ENCODE data around the gene NEGR1.
"Not testable (repeated sequence)": the region's sequence is repeated elsewhere in the genome, so short reads cannot be mapped to it uniquely, and the experiment has no call there.

NEGR1 gene

DNA sequence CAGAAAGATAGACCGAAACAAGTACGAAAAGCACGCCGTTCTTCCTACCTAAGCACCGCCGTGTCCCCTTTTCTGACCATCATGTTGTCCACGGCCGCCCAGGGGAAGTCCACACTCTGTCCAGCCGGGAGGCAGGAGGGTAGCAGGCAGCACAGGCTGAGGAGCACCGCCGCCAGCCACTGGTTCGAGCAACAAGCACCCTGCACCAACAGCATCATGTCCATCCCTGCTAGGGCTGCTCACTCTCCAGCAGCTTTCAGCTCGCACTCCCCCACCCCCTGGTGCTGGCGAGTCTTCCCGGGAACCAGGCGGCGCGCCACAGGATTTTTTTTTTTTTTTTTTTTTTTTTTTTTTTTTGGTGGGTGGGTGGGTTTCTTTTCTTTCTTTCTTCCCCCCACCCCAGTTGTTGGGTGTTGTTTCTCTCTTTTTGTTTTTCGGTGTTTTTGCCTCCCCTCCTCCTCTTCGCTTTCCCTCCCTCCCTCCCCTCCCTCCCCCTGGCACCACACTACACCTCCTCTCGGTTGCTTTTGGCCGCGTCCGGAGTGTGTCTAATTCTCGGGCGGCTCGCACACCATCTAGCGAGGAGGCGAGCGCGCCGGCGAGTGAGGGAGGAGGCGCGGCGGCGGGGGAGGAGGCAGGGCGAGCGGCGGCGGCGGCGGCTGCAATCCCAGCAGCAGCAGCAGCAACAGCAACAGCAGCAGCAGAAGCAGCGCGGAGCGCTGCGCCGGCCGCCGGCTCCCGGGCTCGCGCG, at the start of gene NEGR1:
NEGR1 (minus strand) TSS at position 269 of the 751 bp plus-strand sequence.
- DNase-seq: peak; percentile 75

- DNase-seq: no peak
These were observed 44.2 kb upstream of the NEGR1 start for GRCh38 chr1:72326494-72326893.

DNA sequence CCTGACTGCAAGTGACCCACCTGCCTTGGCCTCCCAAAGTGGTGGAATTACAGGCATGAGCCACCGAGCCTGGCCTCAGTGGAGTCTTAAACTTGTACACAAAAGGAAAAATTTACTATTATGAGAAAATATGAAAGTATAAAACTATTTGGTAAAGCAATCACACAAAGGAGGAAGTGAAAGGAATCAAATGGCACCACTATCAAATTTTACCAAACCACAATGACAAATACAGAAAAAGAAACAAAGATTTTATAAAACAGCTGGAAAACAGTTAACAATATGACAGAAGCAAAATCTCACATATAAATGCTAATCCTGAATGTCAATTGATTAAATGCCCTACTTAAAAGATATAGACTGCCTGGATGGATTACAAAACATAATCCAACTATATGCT, 42.1 kb upstream of the NEGR1 start:
- no peak for DNase-seq

GRCh38 chr1:72322910-72323309, 40.6 kb upstream of the NEGR1 start:
- DNase-seq: no peak

DNA sequence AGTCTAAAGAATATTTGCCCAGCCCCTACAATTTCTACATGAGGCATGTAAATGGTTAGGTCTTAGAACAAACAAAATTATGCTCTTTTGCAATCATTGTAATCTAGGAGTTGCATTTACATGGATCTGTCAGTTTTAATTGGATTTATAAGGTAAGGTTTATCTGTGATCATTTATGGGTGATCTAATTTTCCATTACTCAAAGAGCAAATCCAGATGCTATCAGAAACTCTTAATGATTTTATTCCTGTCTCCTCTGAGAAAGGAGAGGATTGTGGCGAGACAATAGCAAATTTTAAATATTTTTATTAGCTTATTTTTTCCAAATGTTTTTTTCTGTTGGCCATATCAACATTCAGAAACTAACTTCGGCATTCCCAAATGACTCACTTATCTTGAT, 14.2 kb upstream of the NEGR1 start:
- DNase-seq: no peak

- DNase-seq: peak; percentile 12 to 20
These were observed 6.5 kb upstream of the NEGR1 start for GRCh38 chr1:72288886-72289285.

GRCh38 chr1:72286401-72286800, 4.1 kb upstream of the NEGR1 start:
- no peak for DNase-seq

DNA sequence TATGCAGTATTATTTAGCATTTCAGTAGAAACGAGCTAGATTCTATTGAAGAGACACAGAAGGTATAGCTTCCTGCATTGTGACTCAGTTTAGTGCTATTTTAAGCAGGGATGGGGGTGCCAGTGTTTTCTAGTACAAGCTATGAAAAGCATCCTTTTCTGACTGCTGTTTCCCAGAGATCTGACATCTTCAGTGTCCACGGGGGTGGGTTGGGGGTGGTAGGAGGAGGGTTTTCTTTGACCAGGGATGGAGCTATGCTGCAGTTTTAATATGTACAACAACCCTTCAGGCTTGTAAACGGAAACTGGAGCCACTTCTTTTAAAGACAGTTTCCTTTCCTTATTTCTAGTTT, 2.7 kb upstream of the NEGR1 start:
- DNase-seq: no peak

DNA sequence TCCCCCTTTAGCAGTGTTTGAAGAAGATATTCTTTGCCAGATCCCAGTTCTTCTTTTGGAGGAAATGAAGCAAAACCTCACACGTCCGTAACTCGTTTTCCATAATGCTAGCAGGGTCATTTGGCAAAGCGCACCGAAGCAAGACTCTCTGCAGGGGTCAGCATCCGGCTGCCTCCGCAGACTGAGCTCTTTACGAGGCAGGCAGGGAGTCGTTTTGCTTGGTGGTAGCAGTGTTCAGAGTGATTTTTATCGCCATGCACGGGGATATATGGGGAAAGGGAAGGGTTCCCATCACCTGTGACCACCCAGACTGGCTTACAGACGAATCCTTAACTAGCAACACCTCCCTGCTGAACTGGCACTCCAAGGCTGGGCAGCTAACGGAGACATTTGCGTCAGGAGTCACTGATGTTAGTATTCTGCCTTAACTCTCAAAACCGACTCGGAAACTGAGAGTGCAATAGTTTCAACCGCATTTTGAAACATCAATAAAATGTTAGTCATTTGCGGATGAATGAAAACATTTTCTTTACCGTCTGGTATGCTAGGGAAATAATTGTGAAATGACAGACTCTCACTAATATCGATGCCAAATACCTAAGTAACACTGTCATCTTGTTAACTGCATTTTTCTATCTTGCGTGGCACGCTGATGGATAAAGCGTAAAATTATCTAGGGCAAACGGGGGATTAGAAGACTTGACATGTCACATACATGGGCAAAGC, 2.2 kb upstream of the NEGR1 start:
- DNase-seq: peak; percentile 30 to 43

GRCh38 chr1:72284084-72284347, 1.7 kb upstream of the NEGR1 start:
- peak in 1 of 2 experiments; percentile 45 for DNase-seq

GRCh38 chr1:72283307-72284083, 1.2 kb upstream of the NEGR1 start:
- peak; percentile 68 to 74 for DNase-seq

GRCh38 chr1:72283022-72283306, 625 bp upstream of the NEGR1 start:
- DNase-seq: peak in 1 of 2 experiments; percentile 55

GRCh38 chr1:72281637-72282270, 585 bp downstream of the NEGR1 start:
- no peak for DNase-seq

GRCh38 chr1:72281144-72281543, 1.2 kb downstream of the NEGR1 start:
- peak in 1 of 2 experiments; percentile 5 for DNase-seq

- DNase-seq: no peak
These were observed 1.6 kb downstream of the NEGR1 start for GRCh38 chr1:72280711-72281110.

DNA sequence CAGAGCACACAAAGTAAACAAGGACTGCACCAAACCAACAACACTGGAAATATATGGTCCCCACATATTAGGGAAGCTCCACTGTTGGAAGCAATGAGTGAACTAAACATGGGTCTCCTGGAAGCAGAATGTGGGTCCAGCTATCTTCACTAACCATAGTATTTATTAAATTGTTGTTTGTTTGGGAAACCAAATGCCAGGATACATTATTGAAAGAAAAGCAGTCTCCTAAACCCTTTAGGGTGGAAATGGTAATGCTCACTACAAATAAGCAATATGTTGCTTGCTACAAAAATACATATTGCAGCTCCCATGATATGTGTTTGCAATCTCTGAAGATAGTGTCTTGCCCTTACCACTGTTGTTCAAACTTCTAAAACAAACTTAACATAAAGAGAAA, 2.2 kb downstream of the NEGR1 start:
- no peak for DNase-seq

DNA sequence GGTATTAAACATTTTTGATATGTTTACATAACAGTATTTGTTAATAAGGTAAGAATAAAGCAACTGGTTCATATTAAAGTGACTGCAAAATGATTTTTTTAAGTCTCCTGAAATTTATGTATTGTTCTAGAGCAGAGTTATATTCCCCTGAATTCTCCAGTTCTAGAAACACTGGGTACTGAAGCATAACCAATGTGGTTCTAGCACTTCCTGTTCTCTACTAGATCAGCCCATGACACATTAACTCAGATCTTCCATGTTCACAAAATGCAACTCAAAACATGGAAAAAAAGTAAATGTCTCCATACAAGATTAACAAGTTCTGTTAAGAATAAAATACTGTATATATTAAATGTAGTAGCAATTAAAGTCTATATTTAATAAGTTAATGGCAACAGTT, 3.9 kb downstream of the NEGR1 start:
- peak; percentile 31 to 59 for DNase-seq

DNA sequence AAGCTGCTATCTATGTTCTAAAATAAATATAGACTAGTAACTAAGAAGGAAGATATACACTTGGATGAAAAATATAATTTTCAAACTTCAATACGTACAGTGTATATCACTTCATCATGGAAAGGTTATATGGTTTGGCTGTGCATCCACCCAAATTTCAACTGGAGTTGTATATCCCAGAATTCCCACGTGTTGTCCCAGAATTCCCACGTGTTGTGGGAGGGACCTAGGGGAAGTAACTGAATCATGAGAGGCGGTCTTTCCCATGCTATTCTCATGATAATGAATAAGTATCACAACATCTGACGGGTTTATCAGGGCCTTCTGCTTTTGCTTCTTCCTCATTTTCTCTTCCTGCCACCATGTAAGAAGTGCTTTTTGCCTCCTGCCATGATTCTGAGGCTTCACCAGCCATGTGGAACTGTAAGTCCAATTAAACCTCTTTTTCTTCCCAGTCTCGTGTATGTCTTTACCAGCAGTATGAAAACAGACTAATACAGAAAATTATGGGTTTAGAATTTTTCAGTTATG, 10.7 kb downstream of the NEGR1 start:
- DNase-seq: peak in 1 of 2 experiments; percentile 20

- DNase-seq: no peak
These were observed 19.6 kb downstream of the NEGR1 start for GRCh38 chr1:72262735-72263134.

DNA sequence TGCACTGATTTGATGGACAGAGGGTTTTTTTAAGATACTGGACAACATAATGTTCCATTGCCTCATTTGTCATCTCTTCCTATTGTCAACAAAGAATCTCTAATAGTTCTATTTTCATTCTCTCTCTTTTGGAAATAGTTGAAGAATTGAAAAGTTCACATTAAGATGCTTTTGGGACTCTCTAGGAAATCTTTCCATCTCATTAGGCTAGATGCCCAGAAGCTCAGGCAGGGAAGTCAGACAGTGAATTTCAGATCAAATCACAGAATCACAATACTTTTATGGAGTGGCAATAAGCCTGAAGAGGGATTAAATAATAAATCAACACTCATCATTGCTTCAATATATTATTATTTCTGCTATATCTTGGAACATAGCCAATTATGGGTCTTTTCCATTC, 29.2 kb downstream of the NEGR1 start:
- no peak for DNase-seq

GRCh38 chr1:72241397-72241796, 40.9 kb downstream of the NEGR1 start:
- DNase-seq: no peak

DNA sequence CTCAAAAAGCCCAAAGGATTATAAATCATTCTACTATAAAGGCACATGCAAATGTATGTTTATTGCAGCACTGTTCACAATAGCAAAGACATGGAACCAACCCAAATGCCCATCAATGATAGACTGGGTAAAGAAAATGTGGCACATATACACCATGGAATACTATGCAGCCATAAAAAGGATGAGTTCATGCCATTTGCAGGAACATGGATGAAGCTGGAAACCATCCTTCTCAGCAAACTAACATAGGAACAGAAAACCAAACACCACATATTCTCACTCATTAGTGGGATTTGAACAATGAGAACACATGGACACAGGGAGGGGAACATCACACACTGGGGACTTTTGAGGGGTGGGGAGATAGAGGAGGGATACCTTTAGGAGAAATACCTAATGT, 46.4 kb downstream of the NEGR1 start:
- not testable (repeated sequence) for DNase-seq

DNA sequence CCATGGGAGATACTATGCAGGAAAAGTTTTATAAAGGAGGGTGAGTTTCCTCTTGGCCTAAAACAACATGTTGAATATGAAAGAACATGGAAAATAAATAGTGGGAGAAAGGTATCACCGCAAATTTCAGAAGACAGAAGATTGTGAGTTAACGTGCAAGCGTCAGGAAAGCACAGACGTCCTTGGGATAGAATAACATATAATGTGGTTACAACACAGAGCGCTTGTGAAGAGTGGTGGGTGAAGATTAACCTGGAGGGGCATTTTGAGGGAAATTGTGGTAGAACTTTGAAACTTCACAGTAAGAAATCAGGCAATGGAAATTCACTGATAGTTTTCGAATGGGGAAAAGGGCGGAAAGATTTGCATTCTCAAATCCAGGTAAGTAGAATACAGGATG, 47.3 kb downstream of the NEGR1 start:
- DNase-seq: no peak

- DNase-seq: no peak
These were observed 51.6 kb downstream of the NEGR1 start for GRCh38 chr1:72230746-72231145.
